Thymus (tissue), 11 donors: ENCODE measurements around the gene TBC1D9. TPM values are rescaled to one million over a fixed set of nuclear protein-coding genes. Genes with fewer than 3 reads are reported as not detected.
A peak's percentile ranks its signal among the peaks of the same experiment; 100 is the strongest.

Source experiments
- DNase-seq, 9 donors: peaks; one replicate each; pipeline ENCODE4 v3.0.0-alpha.2; 2013; ENCODE audit warnings: low spot score in 9 of 9, low read depth in 6 of 9, missing footprints in 1 of 9
- H3K27ac ChIP-seq, 2 donors: one replicate each; pipeline ENCODE4 v1.5.1; 2013; ENCODE audit warnings: control low read depth in 1 of 2, low read depth in 1 of 2, low read length in 1 of 2, mild to moderate bottlenecking in 1 of 2, moderate library complexity in 1 of 2
- H3K27me3 ChIP-seq, 2 donors: one replicate each; pipeline ENCODE4 v1.5.1; 2013; ENCODE audit warnings: low read length in 1 of 2; ENCODE audit not compliant: control insufficient read depth in 2 of 2, insufficient read depth in 1 of 2
- H3K36me3 ChIP-seq, 2 donors: one replicate each; pipeline ENCODE4 v1.5.1; 2013; ENCODE audit warnings: low read length in 1 of 2, mild to moderate bottlenecking in 1 of 2, moderate library complexity in 1 of 2; ENCODE audit not compliant: control insufficient read depth in 2 of 2, insufficient read depth in 2 of 2
- H3K4me1 ChIP-seq, 2 donors: one replicate each; pipeline ENCODE4 v1.5.1; 2013; ENCODE audit warnings: low read length in 2 of 2; ENCODE audit not compliant: control insufficient read depth in 2 of 2, insufficient read depth in 2 of 2
- H3K4me3 ChIP-seq, 2 donors: one replicate each; pipeline ENCODE4 v1.5.1; 2013; ENCODE audit warnings: low read length in 2 of 2, control low read depth in 1 of 2, mild to moderate bottlenecking in 1 of 2
- H3K9me3 ChIP-seq, 2 donors: one replicate each; pipeline ENCODE4 v1.5.1; 2013; ENCODE audit warnings: low read length in 1 of 2, mild to moderate bottlenecking in 1 of 2; ENCODE audit not compliant: control insufficient read depth in 2 of 2, insufficient read depth in 1 of 2
- WGBS: extraction: QIAGEN DNeasy Blood & Tissue Kit; methylation state at CpG from one replicate; pipeline ENCODE4 v1.1.7; 2013; 5-methylcytosine and 5-hydroxymethylcytosine counted together
- polyA plus RNA-seq: library from polyadenylated mRNA; stranded (reverse); fragments of 200-250 nt; gene quantifications from one replicate; pipeline ENCODE4 v1.2.3, GENCODE V29; 2013
- total RNA-seq: library from RNA; stranded (reverse); fragments of 120-200 nt; gene quantifications from one replicate; pipeline ENCODE4 v1.2.4, GENCODE V29; 2013
- donor health status: healthy.

TBC1D9 gene
- total and polyA plus RNA-seq, 2 donors: 4.7 to 10.7 TPM

DNA sequence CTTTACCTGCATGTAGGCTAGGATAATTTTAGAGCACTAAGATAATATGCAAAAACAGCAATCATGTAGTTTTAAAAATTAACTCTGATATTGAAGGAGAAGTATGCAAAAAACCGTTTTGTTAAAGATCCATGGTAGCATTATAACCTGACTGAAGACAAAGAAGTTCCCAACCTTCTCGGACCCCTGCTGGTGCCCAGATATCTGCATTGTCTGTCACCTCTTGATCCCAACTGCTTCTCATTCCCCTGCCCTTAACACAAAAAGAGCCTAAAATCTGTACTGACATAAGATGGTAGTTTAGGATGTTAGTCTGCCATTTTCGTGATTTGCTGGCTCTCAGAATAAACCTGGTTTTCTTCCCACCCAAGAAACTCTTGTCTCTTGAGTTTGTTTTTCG is 125.9 kb downstream of the TBC1D9 start:
- H3K36me3 ChIP-seq: no peaks in the 10 kb centered on the region
- H3K9me3 ChIP-seq: no peaks in the 10 kb centered on the region
- no peak for DNase-seq
- WGBS: 96% methylated on average over 4 of the region's 4 CpGs
- H3K27me3 ChIP-seq: no peaks in the 10 kb centered on the region
- H3K4me1 ChIP-seq: no peaks in the 10 kb centered on the region
- no peak overlapping the region for H3K4me3 ChIP-seq
- H3K27ac ChIP-seq: no peak overlapping the region

GRCh38 chr4:140628016-140628415 is 128.2 kb downstream of the TBC1D9 start:
- Histone ChIP-seq H3K9me3 (no peaks in the 10 kb centered on the region), H3K27me3 (no peaks in the 10 kb centered on the region)

GRCh38 chr4:140626661-140627376 is 129.4 kb downstream of the TBC1D9 start:
- no peak for DNase-seq
- Histone ChIP-seq H3K9me3 (no peaks in the 10 kb centered on the region), H3K27me3 (no peaks in the 10 kb centered on the region), H3K4me1 (no peaks in the 10 kb centered on the region), H3K36me3 (no peaks in the 10 kb centered on the region), H3K4me3 (no peak overlapping the region), H3K27ac (no peak overlapping the region)
- WGBS: 64% methylated on average over 2 of the region's 2 CpGs

More at GRCh38 chr4:140628016-140628415, 128.2 kb downstream of the TBC1D9 start:
- H3K27ac ChIP-seq: no peak overlapping the region
- H3K36me3 ChIP-seq: no peaks in the 10 kb centered on the region
- H3K4me1 ChIP-seq: no peaks in the 10 kb centered on the region
- 94% methylated on average over 2 of the region's 2 CpGs for WGBS
- no peak for DNase-seq
- H3K4me3 ChIP-seq: no peak overlapping the region

GRCh38 chr4:140622333-140622958 is 133.7 kb downstream of the TBC1D9 start:
- Histone ChIP-seq H3K27me3 (no peaks in the 10 kb centered on the region), H3K4me3 (no peak overlapping the region), H3K4me1 (no peaks in the 10 kb centered on the region), H3K9me3 (no peaks in the 10 kb centered on the region), H3K36me3 (no peaks in the 10 kb centered on the region), H3K27ac (no peak overlapping the region)
- no peak for DNase-seq
- 95% methylated on average over 33 of the region's 33 CpGs for WGBS

DNA sequence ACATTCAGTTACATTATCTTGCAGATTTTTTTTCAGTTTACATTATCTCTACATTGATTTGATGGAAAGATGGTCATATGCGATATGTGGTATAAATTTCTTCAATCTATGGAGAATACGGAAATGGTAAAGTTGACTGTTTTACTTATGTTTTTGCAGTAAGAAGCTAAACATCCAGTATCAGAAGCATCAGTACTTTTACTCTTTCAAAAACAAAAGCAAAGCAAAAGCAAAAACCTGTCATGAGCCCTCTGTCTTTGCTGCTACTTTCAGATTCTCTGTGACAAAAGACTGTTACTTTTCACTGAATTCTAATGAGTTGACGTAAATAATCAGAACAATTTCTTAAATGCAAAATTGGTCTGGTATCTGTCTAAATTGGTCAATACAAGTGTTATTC is 135.0 kb downstream of the TBC1D9 start:
- H3K4me1 ChIP-seq: no peaks in the 10 kb centered on the region
- 88% methylated on average over 3 of the region's 3 CpGs for WGBS
- no peaks in the 10 kb centered on the region for H3K9me3 ChIP-seq
- peak overlapping the region in 1 of 2 donors; percentile 53 for H3K27ac ChIP-seq
- H3K36me3 ChIP-seq: no peaks in the 10 kb centered on the region
- DNase-seq: peak in 2 of 9 donors; percentile 13 to 32
- no peaks in the 10 kb centered on the region for H3K27me3 ChIP-seq
- no peak overlapping the region for H3K4me3 ChIP-seq

GRCh38 chr4:140617499-140618248 is 138.5 kb downstream of the TBC1D9 start:
- WGBS: 76% methylated on average over 7 of the region's 7 CpGs
- Histone ChIP-seq H3K36me3 (no peaks in the 10 kb centered on the region), H3K9me3 (no peaks in the 10 kb centered on the region), H3K27me3 (no peaks in the 10 kb centered on the region), H3K27ac (no peak overlapping the region), H3K4me1 (no peaks in the 10 kb centered on the region), H3K4me3 (no peak overlapping the region)
- DNase-seq: no peak

DNA sequence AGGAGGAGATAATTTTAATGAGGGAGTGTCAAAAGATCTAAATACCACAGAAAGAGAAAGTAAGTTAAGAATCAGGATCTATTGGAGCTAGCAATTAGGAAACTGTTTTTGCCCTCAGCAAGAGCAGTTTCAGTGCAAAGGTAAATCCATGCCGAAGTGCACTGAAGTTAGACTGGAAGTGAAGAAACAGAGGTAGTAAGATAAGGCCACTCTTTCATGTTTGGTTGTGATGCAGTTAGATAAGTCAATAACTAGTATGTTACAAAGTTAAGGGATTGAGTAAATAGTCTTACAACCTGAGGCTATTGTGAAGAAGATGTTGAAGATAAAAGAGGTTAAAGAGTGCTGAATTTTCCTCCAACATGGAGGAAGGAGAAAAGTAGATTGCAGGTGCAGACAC is 140.7 kb downstream of the TBC1D9 start:
- no peak for DNase-seq
- no peaks in the 10 kb centered on the region for H3K9me3 ChIP-seq
- 89% methylated on average over 1 of the region's 1 CpG for WGBS
- H3K27me3 ChIP-seq: no peaks in the 10 kb centered on the region
- no peaks in the 10 kb centered on the region for H3K4me1 ChIP-seq
- no peak overlapping the region for H3K4me3 ChIP-seq
- no peak overlapping the region for H3K27ac ChIP-seq
- no peaks in the 10 kb centered on the region for H3K36me3 ChIP-seq

DNA sequence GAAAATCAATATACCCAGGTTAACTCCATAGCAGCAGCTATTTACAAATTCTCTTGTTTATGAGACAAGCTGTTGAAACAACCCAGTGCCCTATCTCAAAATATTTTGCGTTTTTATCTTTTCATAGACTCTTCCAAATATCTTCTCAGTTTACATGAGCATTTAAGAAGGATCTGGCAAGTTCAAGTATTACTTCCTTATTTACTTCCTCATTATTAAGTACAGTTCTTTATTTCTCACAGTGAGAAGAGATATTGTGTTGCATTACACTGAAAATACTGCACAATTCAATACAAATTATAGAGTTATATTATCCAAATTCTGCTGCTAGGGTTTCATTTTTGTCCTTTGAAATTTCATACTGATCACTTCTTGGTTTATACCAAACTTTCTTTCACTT is 143.8 kb downstream of the TBC1D9 start:
- no peaks in the 10 kb centered on the region for H3K27me3 ChIP-seq
- no peak overlapping the region for H3K27ac ChIP-seq
- no peaks in the 10 kb centered on the region for H3K4me1 ChIP-seq
- H3K36me3 ChIP-seq: no peaks in the 10 kb centered on the region
- WGBS: 62% methylated on average over 1 of the region's 1 CpG
- H3K4me3 ChIP-seq: no peak overlapping the region
- no peak for DNase-seq
- H3K9me3 ChIP-seq: no peaks in the 10 kb centered on the region

- Histone ChIP-seq H3K36me3 (no peaks in the 10 kb centered on the region), H3K27ac (no peak overlapping the region), H3K4me3 (no peak overlapping the region), H3K27me3 (no peaks in the 10 kb centered on the region), H3K4me1 (no peaks in the 10 kb centered on the region), H3K9me3 (no peaks in the 10 kb centered on the region)
- WGBS: 72% methylated on average over 3 of the region's 3 CpGs
- no peak for DNase-seq
These were observed 144.3 kb downstream of the TBC1D9 start for GRCh38 chr4:140611854-140612253.
